ENCODE data around the gene MT1X. TPM values are rescaled to one million over a fixed set of nuclear protein-coding genes. Genes with fewer than 3 reads are reported as not detected.

The MT1X gene
- total RNA-seq, 4 donors from 2014 or later = 314 to 2,825 (median 445) TPM

DNA sequence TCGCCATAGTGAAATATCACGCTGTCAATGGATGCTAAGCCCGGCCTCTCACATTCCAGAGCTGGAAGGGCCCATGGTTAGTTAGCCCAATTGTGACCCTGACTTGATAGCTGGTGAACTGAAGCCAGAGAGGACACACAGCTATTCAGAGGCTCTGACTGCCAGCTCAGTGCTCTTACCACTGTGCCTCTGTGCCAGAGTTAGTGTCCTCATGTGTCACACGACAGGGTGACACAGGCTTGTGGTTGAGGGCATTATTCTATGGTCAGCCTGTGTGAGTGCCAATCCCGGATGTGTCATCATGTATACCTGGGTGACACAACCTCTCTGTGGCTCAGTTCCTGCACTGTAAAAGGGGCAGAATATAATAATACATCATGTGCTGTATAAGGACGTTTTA, 2.5 kb upstream of the MT1X start:
- Histone ChIP-seq H3K36me3 (peaks cover 0 to 13% of the 10 kb centered on the region in 2 donors), H3K27ac (no peak overlapping the region), H3K4me3 (replicated peaks in 1 of 3) (no peak overlapping the region), H3K27me3 (no peaks in the 10 kb centered on the region), H3K9me3 (no peaks in the 10 kb centered on the region), H3K4me1 (peaks cover 26 to 30% of the 10 kb centered on the region in 2 donors)
- TF ChIP-seq, protein P1, sequence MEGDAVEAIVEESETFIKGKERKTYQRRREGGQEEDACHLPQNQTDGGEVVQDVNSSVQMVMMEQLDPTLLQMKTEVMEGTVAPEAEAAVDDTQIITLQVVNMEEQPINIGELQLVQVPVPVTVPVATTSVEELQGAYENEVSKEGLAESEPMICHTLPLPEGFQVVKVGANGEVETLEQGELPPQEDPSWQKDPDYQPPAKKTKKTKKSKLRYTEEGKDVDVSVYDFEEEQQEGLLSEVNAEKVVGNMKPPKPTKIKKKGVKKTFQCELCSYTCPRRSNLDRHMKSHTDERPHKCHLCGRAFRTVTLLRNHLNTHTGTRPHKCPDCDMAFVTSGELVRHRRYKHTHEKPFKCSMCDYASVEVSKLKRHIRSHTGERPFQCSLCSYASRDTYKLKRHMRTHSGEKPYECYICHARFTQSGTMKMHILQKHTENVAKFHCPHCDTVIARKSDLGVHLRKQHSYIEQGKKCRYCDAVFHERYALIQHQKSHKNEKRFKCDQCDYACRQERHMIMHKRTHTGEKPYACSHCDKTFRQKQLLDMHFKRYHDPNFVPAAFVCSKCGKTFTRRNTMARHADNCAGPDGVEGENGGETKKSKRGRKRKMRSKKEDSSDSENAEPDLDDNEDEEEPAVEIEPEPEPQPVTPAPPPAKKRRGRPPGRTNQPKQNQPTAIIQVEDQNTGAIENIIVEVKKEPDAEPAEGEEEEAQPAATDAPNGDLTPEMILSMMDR (IDR thresholded peaks at IDR 0.05) = no peak
- no peak for TF ChIP-seq POLR2A (IDR thresholded peaks at IDR 0.05)
- DNase-seq = no peak
- 91 to 93% methylated on average over 6 of the region's 6 CpGs for WGBS, 2 donors
- intact Hi-C loops (cut with DNase I) = no loop called here

DNA sequence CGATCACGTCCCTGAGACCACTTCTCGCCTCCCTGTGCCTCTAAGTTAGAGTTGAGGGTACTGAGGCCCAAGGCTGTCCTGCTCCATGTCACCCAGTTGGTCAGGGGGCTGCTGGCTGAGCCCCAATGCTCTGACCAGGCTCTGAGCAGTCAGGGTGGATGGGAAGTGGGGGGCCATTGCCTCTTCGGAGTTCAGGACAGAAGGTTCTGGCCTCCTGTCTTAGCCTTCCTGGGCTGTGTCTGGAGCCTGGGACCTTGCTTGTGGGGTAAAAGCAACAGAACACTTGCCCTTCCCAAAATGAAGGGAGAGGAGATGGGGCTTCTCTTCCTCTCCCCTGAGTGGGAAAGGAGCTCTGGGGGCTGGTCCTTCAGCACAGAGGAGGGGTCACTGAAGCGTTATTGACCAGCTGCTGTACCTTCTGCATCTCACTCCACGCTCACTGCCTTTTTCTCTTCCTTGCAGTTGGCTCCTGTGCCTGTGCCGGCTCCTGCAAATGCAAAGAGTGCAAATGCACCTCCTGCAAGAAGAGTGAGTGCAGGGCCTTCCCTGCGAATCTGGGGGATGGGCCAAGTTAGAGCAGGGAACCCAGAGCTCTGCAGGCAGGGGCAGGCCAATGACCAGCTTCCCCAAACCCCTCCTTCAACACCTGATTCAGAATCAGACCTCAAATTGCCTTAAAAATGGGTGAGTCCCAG, 580 bp downstream of the MT1X start:
- H3K4me1 ChIP-seq = peaks cover 27 to 31% of the 10 kb centered on the region in 2 donors
- H3K4me3 ChIP-seq (replicated peaks in 1 of 3) = peak overlapping the region; percentile 84 to 98 (median 96)
- peaks cover 0 to 13% of the 10 kb centered on the region in 2 donors for H3K36me3 ChIP-seq
- intact Hi-C loops (cut with DNase I) = no loop called here
- DNase-seq = peak in 1 of 2 donors; percentile 56
- WGBS, 2 donors = 16 to 27% methylated on average over 8 of the region's 8 CpGs
- TF ChIP-seq, protein P1 (IDR thresholded peaks at IDR 0.05) = no peak
- peak in 1 of 2 donors; percentile 2 for TF ChIP-seq POLR2A (IDR thresholded peaks at IDR 0.05)
- no peaks in the 10 kb centered on the region for H3K27me3 ChIP-seq
- peak overlapping the region; percentile 89 to 94 (median 92) for H3K27ac ChIP-seq
- H3K9me3 ChIP-seq = no peaks in the 10 kb centered on the region

DNA sequence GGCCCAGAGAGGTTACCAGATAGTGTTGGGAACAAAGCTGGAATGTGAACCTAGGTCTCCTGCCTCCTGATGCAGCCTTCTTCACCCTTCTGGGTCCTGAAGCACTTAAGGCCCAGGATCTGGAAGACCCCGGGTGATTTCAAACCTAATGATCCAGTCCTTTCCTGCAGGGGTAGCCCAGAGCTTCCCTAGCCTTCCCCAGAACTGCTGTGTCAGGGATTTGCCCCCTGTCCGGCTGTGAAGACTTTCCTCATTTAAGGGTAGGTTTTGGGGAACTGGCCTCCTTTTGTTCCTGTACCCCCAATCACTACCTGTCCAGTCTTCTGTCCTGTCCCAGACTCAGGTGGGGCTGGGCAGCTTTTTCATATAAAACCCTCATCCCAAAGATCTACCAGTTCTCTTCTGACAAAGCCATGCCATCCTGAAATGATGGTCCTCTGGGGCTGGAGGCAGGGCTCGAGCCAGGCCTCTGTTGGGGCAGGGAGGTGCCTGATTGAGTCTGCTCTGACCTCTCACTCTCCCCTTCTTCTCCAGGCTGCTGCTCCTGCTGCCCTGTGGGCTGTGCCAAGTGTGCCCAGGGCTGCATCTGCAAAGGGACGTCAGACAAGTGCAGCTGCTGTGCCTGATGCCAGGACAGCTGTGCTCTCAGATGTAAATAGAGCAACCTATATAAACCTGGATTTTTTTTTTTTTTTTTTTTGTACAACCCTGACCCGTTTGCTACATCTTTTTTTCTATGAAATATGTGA, 1.3 kb downstream of the MT1X start:
- DNase-seq = peak; percentile 31 to 47
- intact Hi-C loops (cut with DNase I) = no loop called here

DNA sequence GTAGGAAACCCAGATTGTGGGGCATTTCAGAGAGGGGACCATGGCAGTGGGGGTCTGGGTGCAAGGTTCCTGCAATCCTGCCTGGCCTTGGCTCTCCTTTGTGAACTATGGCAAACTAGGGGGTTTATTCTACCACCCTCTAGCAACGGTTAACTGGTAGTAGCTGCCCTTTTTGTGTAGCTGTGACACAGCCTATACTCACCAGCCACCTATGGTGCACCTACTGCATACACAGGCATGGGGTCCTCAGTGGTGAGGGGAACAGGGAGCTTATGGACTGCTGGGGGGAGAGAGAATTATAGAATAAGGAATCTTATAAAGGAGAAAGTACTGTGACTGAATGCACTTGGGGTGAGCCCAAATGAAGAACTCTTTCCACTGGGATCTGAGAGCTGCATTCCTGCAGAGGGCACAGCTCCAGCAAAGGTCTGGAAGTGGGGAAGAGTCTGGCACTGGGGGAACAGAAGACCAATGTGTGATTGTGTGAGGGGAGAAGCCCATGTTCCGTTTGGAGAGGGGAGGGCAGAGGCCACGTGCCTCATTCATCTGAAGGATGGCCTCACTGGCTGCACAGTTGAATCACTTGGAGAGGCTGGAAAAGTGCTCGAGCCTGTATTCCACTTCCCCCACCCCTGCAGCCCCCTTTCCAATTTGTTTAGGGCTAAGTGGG, 2.1 kb downstream of the MT1X start:
- H3K4me1 ChIP-seq = peaks cover 27 to 31% of the 10 kb centered on the region in 2 donors
- peak; percentile 26 to 48 for DNase-seq
- intact Hi-C loops (cut with DNase I) = no loop called here

More for the DNA sequence above, 1.3 kb downstream of the MT1X start:
- H3K36me3 ChIP-seq = peaks cover 0 to 13% of the 10 kb centered on the region in 2 donors
- peak in 1 of 2 donors; percentile 17 for TF ChIP-seq POLR2A (IDR thresholded peaks at IDR 0.05)
- TF ChIP-seq, protein P1 (IDR thresholded peaks at IDR 0.05) = no peak
- H3K27me3 ChIP-seq = no peaks in the 10 kb centered on the region
- H3K4me3 ChIP-seq (replicated peaks in 1 of 3) = peak overlapping the region; percentile 84 to 98 (median 96)
- H3K9me3 ChIP-seq = no peaks in the 10 kb centered on the region
- peak overlapping the region; percentile 89 to 94 (median 92) for H3K27ac ChIP-seq
- 50 to 64% methylated on average over 5 of the region's 5 CpGs for WGBS, 2 donors
- peaks cover 27 to 31% of the 10 kb centered on the region in 2 donors for H3K4me1 ChIP-seq

More for the DNA sequence above, 2.1 kb downstream of the MT1X start:
- no peaks in the 10 kb centered on the region for H3K27me3 ChIP-seq
- peak overlapping the region; percentile 89 to 94 (median 92) for H3K27ac ChIP-seq
- H3K4me3 ChIP-seq (replicated peaks in 1 of 3) = peak overlapping the region in 2 of 3 donors; percentile 16 to 84
- peaks cover 0 to 13% of the 10 kb centered on the region in 2 donors for H3K36me3 ChIP-seq
- no peak for TF ChIP-seq POLR2A (IDR thresholded peaks at IDR 0.05)
- TF ChIP-seq, protein P1 (IDR thresholded peaks at IDR 0.05) = no peak
- H3K9me3 ChIP-seq = no peaks in the 10 kb centered on the region
- 48 to 51% methylated on average over 4 of the region's 4 CpGs for WGBS, 2 donors

Data from thyroid gland (tissue), 4 donors.